Neural cell (in vitro differentiated cells): ENCODE results near the gene FADS1. TPM values are rescaled to one million over a fixed set of nuclear protein-coding genes. Genes with fewer than 3 reads are reported as not detected.

Source experiments
- H2AFZ ChIP-seq: fragments of 200-600, 300-800 bp; sonication (generic), shearing (Covaris generic); 2 replicates; pipeline ENCODE4 v1.6.0; 2014; ENCODE audit warnings: low read depth, mild to moderate bottlenecking, antibody characterized with exemption, low read length, moderate library complexity
- H3F3A ChIP-seq: fragments of 200-600 bp; shearing (Covaris generic); 2 replicates; pipeline ENCODE4 v1.6.1; 2016; ENCODE audit warnings: mild to moderate bottlenecking, moderate library complexity, mixed read lengths, antibody characterized with exemption, low read length; ENCODE audit not compliant: insufficient read depth, poor library complexity, severe bottlenecking
- H3K27ac ChIP-seq: fragments of 200-600, 300-800 bp; sonication (generic), shearing (Covaris generic); 2 replicates; pipeline ENCODE4 v1.5.1; 2014; ENCODE audit warnings: mild to moderate bottlenecking, low read length, moderate library complexity
- H3K27me3 ChIP-seq: fragments of 300-800, 200-600 bp; sonication (generic), shearing (Covaris generic); 2 replicates; pipeline ENCODE4 v1.6.0; 2014; ENCODE audit warnings: mild to moderate bottlenecking, low read depth, low read length, moderate library complexity; ENCODE audit not compliant: insufficient read depth
- H3K36me3 ChIP-seq: fragments of 300-800, 200-600 bp; sonication (generic), shearing (Covaris generic); 2 replicates; pipeline ENCODE4 v1.5.1; 2014; ENCODE audit warnings: mild to moderate bottlenecking, antibody characterized with exemption, low read length, moderate library complexity; ENCODE audit not compliant: insufficient read depth
- H3K4me2 ChIP-seq: fragments of 300-800, 200-600 bp; sonication (generic), shearing (Covaris generic); 2 replicates; pipeline ENCODE4 v1.6.0; 2014; ENCODE audit warnings: mild to moderate bottlenecking, low read length
- H3K4me3 ChIP-seq: fragments of 300-800, 200-600 bp; sonication (generic), shearing (Covaris generic); 2 replicates; pipeline ENCODE4 v1.5.1; 2014; ENCODE audit warnings: mild to moderate bottlenecking, low read length, moderate library complexity
- H3K79me2 ChIP-seq: fragments of 200-600 bp; shearing (Covaris generic); replicated peaks from 2 replicates; pipeline ENCODE4 v1.6.0; 2014; ENCODE audit warnings: mild to moderate bottlenecking, low read length, moderate library complexity; ENCODE audit not compliant: insufficient read depth
- H3K9ac ChIP-seq: fragments of 300-800, 200-600 bp; sonication (generic), shearing (Covaris generic); 2 replicates; pipeline ENCODE4 v1.6.1; 2016; ENCODE audit warnings: mild to moderate bottlenecking, low read length, mixed read lengths
- H3K9me2 ChIP-seq: fragments of 200-600 bp; shearing (Covaris generic); 2 replicates; pipeline ENCODE4 v1.6.1; 2016; ENCODE audit warnings: mild to moderate bottlenecking, low read length, mixed read lengths; ENCODE audit not compliant: insufficient read depth
- H3K9me3 ChIP-seq: fragments of 200-600, 300-800 bp; sonication (generic), shearing (Covaris generic); 2 replicates; pipeline ENCODE4 v1.6.1; 2016; ENCODE audit warnings: mild to moderate bottlenecking, mixed run types, low read length, moderate library complexity, mixed read lengths
- H4K20me1 ChIP-seq: fragments of 200-600 bp; shearing (Covaris generic); 2 replicates; pipeline ENCODE4 v1.6.1; 2016; ENCODE audit warnings: mild to moderate bottlenecking, mixed run types; ENCODE audit not compliant: insufficient read depth
- EP300 ChIP-seq: fragments of 450-650 bp; conservative IDR thresholded peaks from 2 replicates; pipeline ENCODE4 v1.6.1; 2014; ENCODE audit warnings: antibody characterized with exemption, mild to moderate bottlenecking, moderate library complexity; ENCODE audit not compliant: poor library complexity, severe bottlenecking
- EZH2 ChIP-seq: fragments of 200-600, 300-800 bp; shearing (Covaris generic), sonication (generic); IDR thresholded peaks from 2 replicates; pipeline ENCODE4 v1.6.1; 2014; ENCODE audit warnings: antibody characterized with exemption, low read length, borderline replicate concordance, mild to moderate bottlenecking; ENCODE audit not compliant: insufficient read depth, poor library complexity, severe bottlenecking
- MXI1 ChIP-seq: fragments of 450-650 bp; conservative IDR thresholded peaks from 2 replicates; pipeline ENCODE4 v1.6.1; 2014; ENCODE audit warnings: antibody characterized with exemption, mild to moderate bottlenecking; ENCODE audit not compliant: poor library complexity, severe bottlenecking
- POLR2AphosphoS5 ChIP-seq: IDR thresholded peaks from 2 replicates; pipeline ENCODE4 v1.6.1; 2012
- RAD21 ChIP-seq: fragments of 450-650 bp; conservative IDR thresholded peaks from 2 replicates; pipeline ENCODE4 v1.6.1; 2014; ENCODE audit warnings: antibody characterized with exemption, mild to moderate bottlenecking, moderate library complexity
- REST ChIP-seq: IDR thresholded peaks from 2 replicates; pipeline ENCODE4 v1.6.1; 2012; ENCODE audit warnings: borderline replicate concordance
- SMC3 ChIP-seq: fragments of 450-650 bp; conservative IDR thresholded peaks from 2 replicates; pipeline ENCODE4 v1.6.1; 2014; ENCODE audit warnings: antibody characterized with exemption, mild to moderate bottlenecking, moderate library complexity; ENCODE audit not compliant: poor library complexity
- TAF1 ChIP-seq: IDR thresholded peaks from 2 replicates; pipeline ENCODE4 v1.6.1; 2012; ENCODE audit warnings: low read depth
- polyA plus RNA-seq: library from polyadenylated mRNA; depleted of rRNA; stranded (reverse); fragments of >200 nt; gene quantifications from 2 replicates; pipeline ENCODE4 v1.2.3, GENCODE V29; 2014
- TF ChIP-seq, protein P1 (sequence below): fragments of 450-650 bp; IDR thresholded peaks from 2 replicates; pipeline ENCODE4 v1.5.1; 2014; ENCODE audit warnings: antibody characterized with exemption, mild to moderate bottlenecking, moderate library complexity; ENCODE audit not compliant: poor library complexity, severe bottlenecking

The FADS1 gene
- polyA plus RNA-seq, 1 donor from 2014 or later = 102 TPM

DNA sequence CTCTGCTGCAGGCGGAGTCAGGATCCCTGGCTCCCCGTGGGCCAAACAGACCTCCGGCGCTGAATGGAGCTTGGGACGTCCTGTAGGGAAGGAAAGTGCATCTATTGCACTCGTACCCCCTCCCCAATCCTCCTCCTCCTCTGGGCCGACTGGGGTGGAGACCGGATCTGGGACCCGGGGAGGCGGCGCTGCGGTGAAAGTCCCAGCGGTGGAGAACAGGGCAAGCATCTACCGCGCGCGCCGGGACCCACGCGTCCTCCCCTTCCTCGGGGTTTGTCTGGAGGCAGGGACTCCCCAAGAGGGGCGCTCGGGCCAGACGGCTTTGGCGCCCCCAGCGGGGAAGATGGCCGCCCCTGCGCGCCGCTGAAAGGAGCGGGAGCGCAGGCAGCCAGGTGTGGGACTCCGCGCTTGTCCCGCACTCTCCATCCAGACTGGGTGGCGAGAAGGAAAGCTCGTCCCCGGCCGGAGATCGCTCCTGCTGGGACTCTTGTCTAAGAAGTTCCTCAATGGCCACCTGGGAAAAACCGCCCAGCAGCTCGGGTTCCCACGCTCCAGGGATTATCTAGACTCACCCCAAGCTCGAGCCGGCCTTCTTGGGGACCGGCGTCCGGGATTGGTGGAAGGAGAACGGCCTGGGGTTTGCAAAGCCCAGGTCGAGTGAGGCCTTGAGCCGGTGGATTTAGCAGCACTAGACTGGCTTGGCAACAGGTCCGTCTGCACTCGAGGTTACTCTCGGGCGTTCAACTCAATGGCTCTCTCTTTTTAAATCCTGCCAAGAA lies 12.0 kb upstream of the FADS1 start:
- peak overlapping the region; percentile 100 for H3K27ac ChIP-seq

GRCh38 chr11:61828379-61828628 lies 11.5 kb upstream of the FADS1 start:
- peak overlapping the region; percentile 100 for H3K9ac ChIP-seq
- peak overlapping the region; percentile 65 for H2AFZ ChIP-seq
- TF ChIP-seq EP300 = no peak
- peak; percentile 41 for TF ChIP-seq REST
- TF ChIP-seq, protein P1, sequence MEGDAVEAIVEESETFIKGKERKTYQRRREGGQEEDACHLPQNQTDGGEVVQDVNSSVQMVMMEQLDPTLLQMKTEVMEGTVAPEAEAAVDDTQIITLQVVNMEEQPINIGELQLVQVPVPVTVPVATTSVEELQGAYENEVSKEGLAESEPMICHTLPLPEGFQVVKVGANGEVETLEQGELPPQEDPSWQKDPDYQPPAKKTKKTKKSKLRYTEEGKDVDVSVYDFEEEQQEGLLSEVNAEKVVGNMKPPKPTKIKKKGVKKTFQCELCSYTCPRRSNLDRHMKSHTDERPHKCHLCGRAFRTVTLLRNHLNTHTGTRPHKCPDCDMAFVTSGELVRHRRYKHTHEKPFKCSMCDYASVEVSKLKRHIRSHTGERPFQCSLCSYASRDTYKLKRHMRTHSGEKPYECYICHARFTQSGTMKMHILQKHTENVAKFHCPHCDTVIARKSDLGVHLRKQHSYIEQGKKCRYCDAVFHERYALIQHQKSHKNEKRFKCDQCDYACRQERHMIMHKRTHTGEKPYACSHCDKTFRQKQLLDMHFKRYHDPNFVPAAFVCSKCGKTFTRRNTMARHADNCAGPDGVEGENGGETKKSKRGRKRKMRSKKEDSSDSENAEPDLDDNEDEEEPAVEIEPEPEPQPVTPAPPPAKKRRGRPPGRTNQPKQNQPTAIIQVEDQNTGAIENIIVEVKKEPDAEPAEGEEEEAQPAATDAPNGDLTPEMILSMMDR = no peak
- no peak for TF ChIP-seq MXI1
- no peak for TF ChIP-seq TAF1
- TF ChIP-seq SMC3 = no peak
- no peak for TF ChIP-seq RAD21

More for the DNA sequence above, 12.0 kb upstream of the FADS1 start:
- H3F3A ChIP-seq = peaks cover 8% of the 10 kb centered on the region
- H3K27me3 ChIP-seq = no peaks in the 10 kb centered on the region
- no peaks in the 10 kb centered on the region for H3K36me3 ChIP-seq
- H3K79me2 ChIP-seq = peaks cover 58% of the 10 kb centered on the region
- H4K20me1 ChIP-seq = peaks cover 8% of the 10 kb centered on the region
- TF ChIP-seq MXI1 (no peak), EZH2 (no peak), RAD21 (peak; percentile 36), EP300 (no peak), POLR2AphosphoS5 (peak; percentile 69), REST (no peak), SMC3 (peak; percentile 32), TAF1 (peak; percentile 39)
- TF ChIP-seq, protein P1 = peak; percentile 77
- no peaks in the 10 kb centered on the region for H3K9me3 ChIP-seq
- peak overlapping the region; percentile 100 for H3K4me3 ChIP-seq
- peak overlapping the region; percentile 65 for H2AFZ ChIP-seq
- H3K4me2 ChIP-seq = peak overlapping the region; percentile 96
- no peaks in the 10 kb centered on the region for H3K9me2 ChIP-seq
- H3K9ac ChIP-seq = peak overlapping the region; percentile 100

More at GRCh38 chr11:61828379-61828628, 11.5 kb upstream of the FADS1 start:
- H3K27me3 ChIP-seq = no peaks in the 10 kb centered on the region
- H3K27ac ChIP-seq = peak overlapping the region; percentile 100
- H3K4me2 ChIP-seq = peak overlapping the region; percentile 24
- no peaks in the 10 kb centered on the region for H3K36me3 ChIP-seq
- H3K9me3 ChIP-seq = no peaks in the 10 kb centered on the region
- H4K20me1 ChIP-seq = peaks cover 8% of the 10 kb centered on the region
- H3F3A ChIP-seq = peaks cover 8% of the 10 kb centered on the region
- H3K4me3 ChIP-seq = peak overlapping the region; percentile 100
- no peaks in the 10 kb centered on the region for H3K9me2 ChIP-seq
- H3K79me2 ChIP-seq = peaks cover 53% of the 10 kb centered on the region
